Fibroblast of villous mesenchyme (primary cell): Measurements from ENCODE around the gene BLOC1S1. TPM values are rescaled to one million over a fixed set of nuclear protein-coding genes. Genes with fewer than 3 reads are reported as not detected.

Experiments
- DNase-seq: peaks from one replicate; pipeline ENCODE4 v3.0.0-alpha.2; 2010; ENCODE audit warnings: low read depth
- H3K4me3 ChIP-seq: 2 replicates; pipeline ENCODE4 v1.5.1; 2011; ENCODE audit warnings: low read depth, mild to moderate bottlenecking, low read length
- total RNA-seq: library from RNA; depleted of rRNA; stranded (reverse); fragments of >200 nt; gene quantifications from 2 replicates; pipeline ENCODE4 v1.2.3, GENCODE V29; 2012
- TF ChIP-seq, protein P1 (sequence below): IDR thresholded peaks from 2 replicates; pipeline ENCODE4 v1.5.1; 2012; ENCODE audit warnings: low read depth, mild to moderate bottlenecking, low read length; ENCODE audit not compliant: insufficient read depth

BLOC1S1 gene
- total RNA-seq, 1 donor, result 36.3 TPM

DNA sequence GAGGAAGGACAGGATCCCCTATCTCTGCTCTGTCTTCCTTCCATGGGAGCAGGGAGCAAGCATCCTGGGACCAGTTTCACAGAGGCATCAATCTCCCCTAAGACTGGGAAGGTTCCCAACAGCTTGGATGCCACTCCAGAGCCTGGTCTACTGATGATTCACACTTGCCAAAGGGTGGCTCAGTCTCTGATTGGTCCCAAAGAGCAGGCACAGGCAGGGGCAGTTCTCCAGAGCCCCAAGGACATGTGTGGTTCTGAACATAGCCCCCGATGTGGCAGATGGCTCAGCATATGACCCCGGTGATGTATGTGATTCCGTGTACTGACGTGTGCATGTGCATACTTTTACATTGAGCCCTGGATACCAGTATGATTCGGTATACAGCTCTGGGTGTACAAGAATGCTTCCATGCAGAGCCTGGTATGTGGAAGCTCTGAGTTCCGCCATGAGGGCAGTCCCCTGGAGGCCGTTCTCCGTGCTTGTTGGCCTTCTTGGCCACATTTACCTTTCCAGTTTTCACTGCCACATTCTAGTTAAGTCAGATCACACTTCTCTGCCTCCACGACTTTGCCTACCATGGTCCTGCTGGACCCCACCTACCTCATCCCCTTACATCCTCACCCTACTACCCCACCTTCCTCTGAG lies 29.4 kb upstream of the BLOC1S1 start:
- no peak overlapping the region for H3K4me3 ChIP-seq

DNA sequence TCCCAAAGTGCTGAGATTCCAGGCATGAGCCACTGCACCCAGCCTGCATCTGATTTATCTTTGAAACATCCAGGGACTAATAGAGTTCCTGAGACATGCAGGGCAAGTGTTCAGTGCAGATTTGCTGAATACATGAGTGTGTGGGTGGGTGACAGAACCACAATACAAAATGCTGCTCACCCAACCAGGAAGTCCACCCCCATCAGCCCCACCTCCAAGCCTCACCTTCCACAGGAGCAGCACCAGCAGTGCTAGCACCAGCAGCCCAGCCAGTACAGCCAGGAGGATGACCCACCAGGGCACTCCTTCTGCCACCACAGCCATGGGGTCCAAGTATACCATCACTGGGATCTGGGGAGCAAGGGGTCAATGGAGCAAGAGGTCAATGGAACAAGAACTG lies 28.1 kb upstream of the BLOC1S1 start:
- DNase-seq, result no peak
- H3K4me3 ChIP-seq, result no peak overlapping the region
- TF ChIP-seq, protein P1, sequence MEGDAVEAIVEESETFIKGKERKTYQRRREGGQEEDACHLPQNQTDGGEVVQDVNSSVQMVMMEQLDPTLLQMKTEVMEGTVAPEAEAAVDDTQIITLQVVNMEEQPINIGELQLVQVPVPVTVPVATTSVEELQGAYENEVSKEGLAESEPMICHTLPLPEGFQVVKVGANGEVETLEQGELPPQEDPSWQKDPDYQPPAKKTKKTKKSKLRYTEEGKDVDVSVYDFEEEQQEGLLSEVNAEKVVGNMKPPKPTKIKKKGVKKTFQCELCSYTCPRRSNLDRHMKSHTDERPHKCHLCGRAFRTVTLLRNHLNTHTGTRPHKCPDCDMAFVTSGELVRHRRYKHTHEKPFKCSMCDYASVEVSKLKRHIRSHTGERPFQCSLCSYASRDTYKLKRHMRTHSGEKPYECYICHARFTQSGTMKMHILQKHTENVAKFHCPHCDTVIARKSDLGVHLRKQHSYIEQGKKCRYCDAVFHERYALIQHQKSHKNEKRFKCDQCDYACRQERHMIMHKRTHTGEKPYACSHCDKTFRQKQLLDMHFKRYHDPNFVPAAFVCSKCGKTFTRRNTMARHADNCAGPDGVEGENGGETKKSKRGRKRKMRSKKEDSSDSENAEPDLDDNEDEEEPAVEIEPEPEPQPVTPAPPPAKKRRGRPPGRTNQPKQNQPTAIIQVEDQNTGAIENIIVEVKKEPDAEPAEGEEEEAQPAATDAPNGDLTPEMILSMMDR, result no peak

More for the DNA sequence above, 29.4 kb upstream of the BLOC1S1 start:
- no peak for DNase-seq
- TF ChIP-seq, protein P1, result no peak

DNA sequence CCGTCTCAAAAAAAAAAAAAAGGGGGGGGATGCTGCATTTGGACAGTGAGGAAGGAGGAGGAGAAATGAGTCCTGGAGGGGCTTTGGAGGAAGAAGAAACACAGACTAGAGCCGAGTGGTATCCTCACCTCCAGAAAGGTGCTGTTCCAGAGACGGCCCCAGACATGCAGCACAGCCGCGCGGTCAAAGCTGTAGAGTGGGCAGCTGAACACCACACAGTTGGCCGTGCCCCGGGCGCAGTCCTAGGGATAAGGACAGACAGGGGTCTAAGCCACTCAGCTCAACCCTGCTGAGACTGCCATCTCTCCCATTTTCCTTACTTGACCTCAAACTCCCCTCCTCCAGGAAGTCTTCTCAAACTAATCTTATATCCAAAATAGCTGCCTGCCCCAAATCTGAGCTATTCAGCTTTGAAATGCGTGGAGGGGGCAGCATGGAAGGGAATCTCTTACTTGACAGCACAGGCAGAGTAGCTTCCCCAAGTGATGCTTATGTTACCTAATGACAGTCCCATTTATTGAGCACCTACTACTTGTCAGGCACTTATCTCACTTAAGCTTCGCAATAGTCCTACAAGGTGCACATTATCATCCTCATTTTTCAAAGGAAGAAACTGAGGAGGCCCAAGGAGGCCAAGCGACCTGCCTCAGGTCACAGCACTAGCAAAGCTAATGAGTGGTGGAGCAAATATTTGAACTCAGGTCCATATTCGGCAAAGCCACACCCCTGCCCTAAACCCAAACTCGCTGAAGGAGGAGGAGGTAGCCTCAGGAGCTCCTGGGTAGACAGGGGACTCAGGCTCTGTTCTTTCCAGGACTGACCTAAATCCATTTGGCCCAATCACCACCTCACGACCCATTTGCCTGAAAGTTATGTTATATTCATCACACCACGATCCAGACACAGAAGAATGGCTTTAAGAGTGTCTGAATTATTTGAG lies 26.9 kb upstream of the BLOC1S1 start:
- H3K4me3 ChIP-seq, result no peak overlapping the region
- DNase-seq, result no peak
- TF ChIP-seq, protein P1, result no peak

DNA sequence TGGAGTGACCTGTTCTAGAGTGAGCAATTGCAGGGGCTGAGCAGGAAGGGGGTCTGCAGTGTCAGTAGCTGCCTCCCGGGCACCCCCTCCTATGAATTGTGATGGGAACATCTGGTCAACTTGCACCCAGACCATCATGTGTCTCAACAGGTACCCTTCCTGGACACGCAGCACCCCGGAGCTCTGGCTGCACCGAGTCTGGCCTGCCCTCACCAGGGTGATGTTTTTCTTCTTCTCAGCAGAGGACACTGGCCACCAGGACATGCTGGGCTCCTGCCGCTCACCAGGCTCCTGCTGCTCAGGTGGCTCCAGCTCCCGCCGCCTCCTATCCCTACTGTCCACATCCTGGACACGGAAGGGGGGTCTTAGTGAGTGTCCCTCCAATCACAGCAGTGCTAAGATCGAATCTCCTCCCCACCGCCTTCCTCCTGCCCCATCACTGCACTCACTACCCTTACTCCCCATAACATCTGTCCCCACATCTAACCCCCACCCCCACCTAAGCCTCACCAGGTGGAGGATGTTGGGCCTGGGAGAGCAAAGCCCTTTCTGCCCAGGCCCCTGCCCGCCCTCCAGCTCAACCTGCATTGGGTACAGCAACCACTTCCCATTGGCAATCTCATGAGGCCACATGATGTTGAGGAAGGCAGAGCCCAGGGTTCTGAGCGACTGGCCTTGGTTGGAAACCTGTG lies 23.1 kb upstream of the BLOC1S1 start:
- no peak overlapping the region for H3K4me3 ChIP-seq
- DNase-seq, result no peak
- TF ChIP-seq, protein P1, result no peak

DNA sequence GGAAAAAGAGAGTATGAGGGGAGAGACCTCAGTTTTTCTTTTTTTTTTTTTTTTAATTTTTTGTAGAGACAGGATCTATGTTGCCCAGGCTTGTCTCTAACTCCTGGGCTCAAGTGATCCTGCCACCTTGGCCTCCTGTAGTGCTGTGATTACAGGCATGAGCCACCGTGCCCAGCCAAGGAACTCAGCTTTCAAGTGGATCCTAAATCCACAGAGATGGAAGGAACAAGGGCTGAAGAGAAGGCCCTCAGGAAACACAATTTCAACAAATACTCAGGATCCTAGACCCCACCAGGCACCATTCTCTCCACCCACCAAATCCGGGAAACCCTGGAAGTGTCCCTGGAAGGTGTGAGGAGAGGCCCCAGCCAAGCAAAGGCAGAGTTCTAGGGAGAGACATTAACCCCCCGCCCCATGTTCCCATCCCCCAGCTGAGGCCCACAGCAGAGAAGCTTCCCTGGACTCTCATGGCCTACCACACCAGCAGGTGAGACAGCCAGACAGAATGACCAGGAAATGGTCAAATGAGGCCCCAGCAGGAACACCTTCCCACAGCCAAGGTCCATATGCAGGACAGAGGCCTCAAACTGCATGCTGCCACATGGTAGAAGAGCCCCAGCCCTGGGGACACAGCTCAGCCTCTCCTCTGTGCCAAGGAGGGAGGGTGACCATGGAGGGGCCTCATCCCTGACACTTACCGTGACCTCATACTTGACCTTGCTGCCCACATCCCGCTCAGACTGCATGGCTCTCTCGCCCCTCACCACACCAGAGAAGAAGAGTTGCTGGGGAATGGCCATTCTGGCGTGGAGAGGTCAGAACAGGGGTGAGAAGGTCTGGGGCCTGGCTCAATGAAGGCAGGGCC lies 22.3 kb upstream of the BLOC1S1 start:
- DNase-seq, result no peak
- TF ChIP-seq, protein P1, result no peak
- H3K4me3 ChIP-seq, result no peak overlapping the region

DNA sequence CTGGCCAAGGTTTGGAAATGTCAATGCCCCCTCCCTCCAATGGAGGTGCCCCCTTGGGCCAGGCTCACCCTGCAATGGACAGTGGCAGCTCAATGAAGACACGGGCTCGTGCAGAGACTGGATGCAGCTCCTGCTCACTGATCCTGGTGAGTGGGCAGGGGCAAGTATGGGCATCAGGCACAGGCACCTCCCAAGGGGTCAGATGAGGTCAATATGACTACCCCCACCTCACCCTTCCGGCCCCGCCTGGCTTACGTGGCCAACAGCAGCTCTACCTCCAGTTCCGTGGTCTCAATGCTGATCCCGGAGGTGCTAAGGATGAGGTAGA lies 21.7 kb upstream of the BLOC1S1 start:
- no peak for DNase-seq
- no peak overlapping the region for H3K4me3 ChIP-seq

More for the DNA sequence above, 21.7 kb upstream of the BLOC1S1 start:
- TF ChIP-seq, protein P1, result no peak
